PFSK-1 (cell line): ENCODE results near the gene NEUROG3.

Experiments
- FOXP2 ChIP-seq: optimal IDR thresholded peaks from 2 replicates; pipeline ENCODE3; 2011; ENCODE audit warnings: borderline replicate concordance, control low read depth, inconsistent platforms; ENCODE audit not compliant: insufficient read depth; ENCODE audit errors: extremely low read length, extremely low read depth
- POLR2AphosphoS5 ChIP-seq: IDR thresholded peaks from 2 replicates; pipeline ENCODE4 v1.6.1; 2012; ENCODE audit warnings: low read depth, mild to moderate bottlenecking, control low read depth, low read length, moderate library complexity
- SIN3A ChIP-seq: IDR thresholded peaks from 2 replicates; pipeline ENCODE4 v1.6.1; 2012; ENCODE audit warnings: mild to moderate bottlenecking, low read length, moderate library complexity, borderline replicate concordance; ENCODE audit not compliant: insufficient read depth
- TAF1 ChIP-seq: IDR thresholded peaks from 2 replicates; pipeline ENCODE4 v1.6.1; 2012; ENCODE audit warnings: low read length, control low read depth, borderline replicate concordance; ENCODE audit not compliant: insufficient read depth
- TF ChIP-seq, protein P1 (sequence below), 2 experiments: IDR thresholded peaks; 2 replicates each; pipeline versions ENCODE4 v1.6.1 to v1.8.0; 2011 to 2012; ENCODE audit warnings: low read depth in 2 of 2, low read length in 2 of 2, control low read depth in 1 of 2, inconsistent platforms in 1 of 2, mild to moderate bottlenecking in 1 of 2, moderate library complexity in 1 of 2; ENCODE audit not compliant: insufficient read depth in 1 of 2

Gene NEUROG3

DNA sequence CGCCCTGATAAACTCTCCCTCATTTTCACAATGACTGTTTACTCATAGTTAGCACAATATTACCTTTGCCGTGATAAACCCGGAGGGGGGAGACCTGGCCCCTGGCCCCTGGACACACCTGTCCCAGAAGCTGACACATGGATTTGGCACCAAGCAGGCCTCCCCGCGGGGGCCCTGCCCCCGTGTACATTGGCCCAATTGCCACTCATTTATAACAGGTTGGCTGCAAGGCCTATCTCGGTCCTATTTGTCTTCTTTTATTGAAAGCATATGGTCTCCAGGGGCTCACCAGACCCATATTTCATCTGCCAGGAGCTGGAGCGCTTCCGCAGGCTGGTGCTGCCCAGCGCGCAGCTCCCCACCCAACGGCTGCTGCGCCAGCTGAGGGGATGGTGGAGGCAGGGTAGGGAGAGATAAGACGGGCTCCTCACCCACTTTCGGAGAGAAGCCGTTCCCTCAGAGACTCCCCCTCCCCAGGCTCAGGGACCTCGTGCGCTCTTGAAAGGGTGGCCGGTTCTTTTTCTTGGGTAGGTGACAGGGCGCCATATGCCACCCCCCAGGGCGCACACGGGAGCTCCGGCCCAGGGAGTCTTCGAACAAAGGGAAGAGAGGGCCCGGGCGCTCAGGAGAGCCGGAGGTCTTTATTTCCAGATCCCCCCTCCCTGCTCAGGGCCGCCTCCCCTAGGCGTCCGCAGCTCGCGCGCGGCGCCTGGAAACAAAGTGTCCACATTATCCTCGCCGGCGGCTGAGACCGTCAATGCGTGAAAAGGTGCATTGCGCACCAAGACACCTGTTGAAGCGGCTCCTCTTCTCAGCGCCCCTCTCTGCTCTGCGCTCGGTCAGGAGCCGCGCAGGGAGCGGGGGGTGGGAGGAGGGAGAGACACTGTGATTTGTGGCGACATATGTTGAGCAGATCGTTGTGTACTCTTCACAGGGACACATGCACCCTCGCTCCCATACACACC lies 4.3 kb upstream of the NEUROG3 start:
- TF ChIP-seq POLR2AphosphoS5 (no peak), SIN3A (no peak), TAF1 (no peak), FOXP2 (no peak)
- TF ChIP-seq, protein P1, sequence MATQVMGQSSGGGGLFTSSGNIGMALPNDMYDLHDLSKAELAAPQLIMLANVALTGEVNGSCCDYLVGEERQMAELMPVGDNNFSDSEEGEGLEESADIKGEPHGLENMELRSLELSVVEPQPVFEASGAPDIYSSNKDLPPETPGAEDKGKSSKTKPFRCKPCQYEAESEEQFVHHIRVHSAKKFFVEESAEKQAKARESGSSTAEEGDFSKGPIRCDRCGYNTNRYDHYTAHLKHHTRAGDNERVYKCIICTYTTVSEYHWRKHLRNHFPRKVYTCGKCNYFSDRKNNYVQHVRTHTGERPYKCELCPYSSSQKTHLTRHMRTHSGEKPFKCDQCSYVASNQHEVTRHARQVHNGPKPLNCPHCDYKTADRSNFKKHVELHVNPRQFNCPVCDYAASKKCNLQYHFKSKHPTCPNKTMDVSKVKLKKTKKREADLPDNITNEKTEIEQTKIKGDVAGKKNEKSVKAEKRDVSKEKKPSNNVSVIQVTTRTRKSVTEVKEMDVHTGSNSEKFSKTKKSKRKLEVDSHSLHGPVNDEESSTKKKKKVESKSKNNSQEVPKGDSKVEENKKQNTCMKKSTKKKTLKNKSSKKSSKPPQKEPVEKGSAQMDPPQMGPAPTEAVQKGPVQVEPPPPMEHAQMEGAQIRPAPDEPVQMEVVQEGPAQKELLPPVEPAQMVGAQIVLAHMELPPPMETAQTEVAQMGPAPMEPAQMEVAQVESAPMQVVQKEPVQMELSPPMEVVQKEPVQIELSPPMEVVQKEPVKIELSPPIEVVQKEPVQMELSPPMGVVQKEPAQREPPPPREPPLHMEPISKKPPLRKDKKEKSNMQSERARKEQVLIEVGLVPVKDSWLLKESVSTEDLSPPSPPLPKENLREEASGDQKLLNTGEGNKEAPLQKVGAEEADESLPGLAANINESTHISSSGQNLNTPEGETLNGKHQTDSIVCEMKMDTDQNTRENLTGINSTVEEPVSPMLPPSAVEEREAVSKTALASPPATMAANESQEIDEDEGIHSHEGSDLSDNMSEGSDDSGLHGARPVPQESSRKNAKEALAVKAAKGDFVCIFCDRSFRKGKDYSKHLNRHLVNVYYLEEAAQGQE (IDR thresholded peaks at IDR 0.05; ENCODE audit: insufficient read depth in 1 of 2, low read depth in 2 of 2, low read length in 2 of 2) = no peak

DNA sequence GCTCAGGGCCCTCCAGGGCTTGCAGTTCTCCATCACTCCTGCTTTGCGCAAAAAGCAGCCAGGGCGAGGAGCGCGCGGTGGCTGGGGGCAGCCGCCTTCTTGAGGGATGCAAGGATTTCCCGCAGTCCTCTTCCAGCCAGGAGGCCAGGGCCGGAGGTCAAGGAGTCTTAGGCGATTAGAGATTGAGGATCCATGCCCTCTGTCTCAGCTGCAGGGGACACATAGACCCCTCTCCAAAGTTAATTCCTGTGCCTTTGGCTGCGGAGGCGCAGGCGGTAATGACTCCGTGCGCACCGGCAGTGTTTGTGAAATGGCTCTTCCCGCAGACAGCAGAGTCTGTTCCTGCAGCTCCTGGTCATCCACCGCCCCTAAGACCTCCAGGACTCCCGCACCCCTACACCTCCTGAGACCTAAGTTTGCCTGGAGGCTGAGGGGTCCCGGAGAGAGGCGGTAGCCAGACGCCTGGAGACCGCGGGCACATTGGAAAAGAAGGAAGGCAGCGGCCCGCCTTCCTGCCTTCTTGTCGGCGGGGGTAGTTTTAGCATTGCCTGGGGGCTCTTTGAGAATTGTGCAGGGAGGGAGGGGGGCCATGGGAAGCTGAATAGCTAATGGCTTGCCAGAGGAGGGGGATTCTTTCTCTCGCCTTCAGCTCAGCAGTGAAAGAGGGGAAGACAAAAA lies 3.3 kb upstream of the NEUROG3 start:
- no peak for TF ChIP-seq POLR2AphosphoS5

- TF ChIP-seq, protein P1 (IDR thresholded peaks at IDR 0.05; ENCODE audit: insufficient read depth in 1 of 2, low read depth in 2 of 2, low read length in 2 of 2) = no peak
- TF ChIP-seq FOXP2 (no peak), POLR2AphosphoS5 (no peak), SIN3A (no peak)
Observed at GRCh38 chr10:69575164-69575722, 2.0 kb upstream of the NEUROG3 start.

- no peak for TF ChIP-seq TAF1
- TF ChIP-seq FOXP2 = no peak
- TF ChIP-seq POLR2AphosphoS5 = no peak
- TF ChIP-seq SIN3A = no peak
- TF ChIP-seq, protein P1 (IDR thresholded peaks at IDR 0.05; ENCODE audit: insufficient read depth in 1 of 2, low read depth in 2 of 2, low read length in 2 of 2) = no peak
Observed at GRCh38 chr10:69574571-69574978, 1.4 kb upstream of the NEUROG3 start.

GRCh38 chr10:69572159-69573055 lies 815 bp downstream of the NEUROG3 start:
- TF ChIP-seq POLR2AphosphoS5 (no peak), SIN3A (no peak)
- TF ChIP-seq, protein P1 (IDR thresholded peaks at IDR 0.05; ENCODE audit: insufficient read depth in 1 of 2, low read depth in 2 of 2, low read length in 2 of 2) = no peak
